Lung (tissue), 12 donors: ENCODE data around the gene ANKFN1. TPM values are rescaled to one million over a fixed set of nuclear protein-coding genes. Genes with fewer than 3 reads are reported as not detected.

Experiments
- ATAC-seq: fragments of 200-7000 bp; cut with Tn5 transposase; one replicate; pipeline ENCODE4 v1.9.1; 2020; ENCODE audit warnings: moderate number of reproducible peaks; ENCODE audit not compliant: insufficient read depth, low FRiP score
- DNase-seq, 3 donors: peaks; one replicate each; pipeline ENCODE4 v3.0.0-alpha.2; 2013 to 2017
- H3K27ac ChIP-seq, 2 donors: one replicate each; pipeline ENCODE4 v1.5.1; 2013; ENCODE audit warnings: mild to moderate bottlenecking in 2 of 2, moderate library complexity in 2 of 2, control low read depth in 1 of 2, inconsistent platforms in 1 of 2, low read depth in 1 of 2, low read length in 1 of 2
- H3K27me3 ChIP-seq, 3 donors: one replicate each; pipeline ENCODE4 v1.5.1; 2013; ENCODE audit warnings: low read length in 2 of 3; ENCODE audit not compliant: control insufficient read depth in 3 of 3, insufficient read depth in 3 of 3
- H3K36me3 ChIP-seq, 4 donors: one replicate each; pipeline ENCODE4 v1.5.1; 2013; ENCODE audit warnings: low read length in 4 of 4, mild to moderate bottlenecking in 1 of 4, moderate library complexity in 1 of 4; ENCODE audit not compliant: control insufficient read depth in 4 of 4, insufficient read depth in 4 of 4
- H3K4me1 ChIP-seq, 5 donors: one replicate each; pipeline ENCODE4 v1.5.1; 2013; ENCODE audit warnings: low read length in 5 of 5, mild to moderate bottlenecking in 2 of 5, moderate library complexity in 1 of 5; ENCODE audit not compliant: control insufficient read depth in 5 of 5, insufficient read depth in 5 of 5
- H3K4me3 ChIP-seq: one replicate; pipeline ENCODE4 v1.5.1; 2013; ENCODE audit warnings: mild to moderate bottlenecking, control low read depth, moderate library complexity
- H3K9ac ChIP-seq, 2 donors: one replicate each; pipeline ENCODE4 v1.5.1; 2013; ENCODE audit warnings: low read length in 2 of 2, control low read depth in 1 of 2; ENCODE audit not compliant: insufficient read depth in 1 of 2
- H3K9me3 ChIP-seq, 4 donors: one replicate each; pipeline ENCODE4 v1.5.1; 2013; ENCODE audit warnings: low read length in 3 of 4, mild to moderate bottlenecking in 1 of 4, moderate library complexity in 1 of 4; ENCODE audit not compliant: control insufficient read depth in 4 of 4, insufficient read depth in 3 of 4
- WGBS, 2 donors: extraction: QIAGEN DNeasy Blood & Tissue Kit; methylation state at CpG; one replicate each; pipeline ENCODE4 v1.1.7; 2013; 5-methylcytosine and 5-hydroxymethylcytosine counted together
- polyA plus RNA-seq, 2 donors: library from polyadenylated mRNA; stranded (reverse); fragments of 200-250 nt; gene quantifications; one replicate each; pipeline ENCODE4 v1.2.1, GENCODE V29; 2013
- total RNA-seq, 2 donors: library from RNA; depleted of rRNA in 1 of 2; stranded (reverse); fragments of >200 nt in 1 of 2; gene quantifications; one replicate each; pipeline ENCODE4 v1.2.1, GENCODE V29; 2014 to 2021
- TF ChIP-seq, protein P1 (sequence below): IDR thresholded peaks from 2 replicates; pipeline ENCODE4 v1.5.1; 2012; ENCODE audit warnings: mild to moderate bottlenecking; ENCODE audit errors: control extremely low read depth, extremely low read depth
- donor health status: control.
- donor health status: control.
- donor health status: Bipolar disorder and iron deficiency.
- donor health status: healthy.
- donor health status: DM: yes; HTN: yes; CAD: no.

Gene ANKFN1
- total and polyA plus RNA-seq, 4 donors: 0.39 to 8.5 (median 3.4) TPM

DNA sequence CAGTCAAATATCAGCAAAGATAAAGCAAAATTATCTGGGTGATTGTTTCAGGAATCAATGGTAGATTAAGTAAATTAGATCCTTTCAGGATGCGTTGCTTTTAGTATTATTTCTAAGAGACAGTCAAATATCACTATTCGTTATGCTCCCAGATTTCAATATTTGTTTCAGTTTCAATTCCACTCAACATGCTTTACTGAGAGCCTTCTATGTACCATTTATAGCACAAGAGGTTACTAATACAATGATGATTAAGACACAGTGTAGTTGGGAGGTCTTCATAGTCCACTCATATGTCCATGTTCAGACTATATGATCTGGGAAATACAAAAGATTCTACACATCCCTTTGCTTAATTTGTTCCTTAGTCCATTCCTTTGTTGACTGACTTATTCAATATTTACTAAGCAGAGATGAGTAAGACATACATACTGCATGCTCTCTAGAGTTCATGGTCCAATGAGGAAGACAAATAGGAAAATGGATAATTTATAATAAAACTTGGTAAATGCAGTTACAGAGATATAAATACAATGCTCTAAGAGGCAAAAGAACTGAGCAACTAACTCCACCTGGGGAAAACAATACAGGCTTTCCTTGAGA, 352.0 kb downstream of the ANKFN1 start:
- no peaks in the 10 kb centered on the region for H3K36me3 ChIP-seq
- no peak overlapping the region for H3K27ac ChIP-seq
- H3K9ac ChIP-seq: no peak overlapping the region
- WGBS, 2 donors: 83 to 95% methylated on average over 2 of the region's 2 CpGs
- no peaks in the 10 kb centered on the region for H3K9me3 ChIP-seq
- no peaks in the 10 kb centered on the region for H3K27me3 ChIP-seq
- TF ChIP-seq, protein P1, sequence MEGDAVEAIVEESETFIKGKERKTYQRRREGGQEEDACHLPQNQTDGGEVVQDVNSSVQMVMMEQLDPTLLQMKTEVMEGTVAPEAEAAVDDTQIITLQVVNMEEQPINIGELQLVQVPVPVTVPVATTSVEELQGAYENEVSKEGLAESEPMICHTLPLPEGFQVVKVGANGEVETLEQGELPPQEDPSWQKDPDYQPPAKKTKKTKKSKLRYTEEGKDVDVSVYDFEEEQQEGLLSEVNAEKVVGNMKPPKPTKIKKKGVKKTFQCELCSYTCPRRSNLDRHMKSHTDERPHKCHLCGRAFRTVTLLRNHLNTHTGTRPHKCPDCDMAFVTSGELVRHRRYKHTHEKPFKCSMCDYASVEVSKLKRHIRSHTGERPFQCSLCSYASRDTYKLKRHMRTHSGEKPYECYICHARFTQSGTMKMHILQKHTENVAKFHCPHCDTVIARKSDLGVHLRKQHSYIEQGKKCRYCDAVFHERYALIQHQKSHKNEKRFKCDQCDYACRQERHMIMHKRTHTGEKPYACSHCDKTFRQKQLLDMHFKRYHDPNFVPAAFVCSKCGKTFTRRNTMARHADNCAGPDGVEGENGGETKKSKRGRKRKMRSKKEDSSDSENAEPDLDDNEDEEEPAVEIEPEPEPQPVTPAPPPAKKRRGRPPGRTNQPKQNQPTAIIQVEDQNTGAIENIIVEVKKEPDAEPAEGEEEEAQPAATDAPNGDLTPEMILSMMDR: no peak
- DNase-seq (no peak), ATAC-seq (no peak)
- peaks cover 0 to 7% (median 0%) of the 10 kb centered on the region in 5 donors for H3K4me1 ChIP-seq
- no peak overlapping the region for H3K4me3 ChIP-seq

DNA sequence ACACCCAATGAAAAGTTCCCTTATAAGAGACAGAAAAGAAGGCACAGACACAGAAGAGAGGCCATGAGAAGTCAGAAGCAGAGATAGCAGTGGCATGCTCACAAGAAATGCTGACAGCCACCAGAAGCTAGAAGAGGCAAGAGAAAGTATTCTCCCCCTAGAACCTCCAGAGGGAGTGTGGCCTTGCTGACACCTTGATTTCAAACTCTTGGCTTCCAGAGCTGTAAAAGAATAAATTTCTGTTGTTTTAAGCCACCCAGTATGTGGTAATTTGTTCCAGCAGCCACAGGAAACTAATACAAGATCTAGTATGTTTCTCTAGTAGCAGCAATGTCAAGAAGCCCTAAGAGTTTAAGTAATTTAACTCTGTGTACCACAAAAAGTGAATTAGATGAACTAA, 353.1 kb downstream of the ANKFN1 start:
- H3K27me3 ChIP-seq: no peaks in the 10 kb centered on the region
- ATAC-seq (no peak), DNase-seq (no peak)
- TF ChIP-seq, protein P1: no peak
- H3K36me3 ChIP-seq: no peaks in the 10 kb centered on the region
- H3K27ac ChIP-seq: no peak overlapping the region
- no peak overlapping the region for H3K9ac ChIP-seq
- no peaks in the 10 kb centered on the region for H3K4me1 ChIP-seq
- H3K9me3 ChIP-seq: no peaks in the 10 kb centered on the region
- H3K4me3 ChIP-seq: no peak overlapping the region

DNA sequence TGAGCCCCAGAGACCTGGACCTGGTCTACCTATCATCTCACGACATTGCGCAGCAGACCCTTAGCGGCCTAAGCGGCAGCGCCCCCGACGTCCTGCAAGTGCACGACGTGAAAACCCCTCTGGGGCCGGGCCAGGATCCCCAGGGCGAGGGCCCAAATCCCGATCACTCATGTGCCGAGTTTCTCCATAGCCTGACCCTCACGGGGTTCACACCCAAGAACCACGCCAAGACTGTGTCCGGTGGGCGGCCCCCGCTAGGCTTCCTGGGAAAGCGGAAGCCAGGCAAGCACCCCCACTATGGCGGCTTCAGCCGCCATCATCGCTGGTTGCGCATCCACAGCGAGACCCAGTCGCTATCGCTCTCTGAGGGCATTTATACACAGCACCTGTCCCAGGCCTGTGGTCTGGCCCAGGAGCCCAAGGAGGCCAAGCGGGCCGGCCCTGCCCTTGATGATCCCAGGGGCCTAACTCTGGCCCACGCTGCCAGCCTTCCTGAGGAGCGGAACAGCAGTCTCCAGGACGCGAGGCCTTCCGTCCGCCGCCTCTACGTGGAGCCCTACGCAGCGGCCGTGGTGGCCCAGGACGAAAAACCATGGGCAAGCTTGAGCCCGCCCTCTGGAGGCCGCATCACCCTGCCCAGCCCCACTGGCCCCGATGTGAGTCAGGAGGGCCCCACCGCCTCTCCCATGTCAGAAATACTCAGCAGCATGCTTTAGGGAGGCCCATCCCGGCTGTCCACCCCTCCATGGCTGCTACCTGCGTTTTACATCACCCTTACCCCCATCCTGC, 357.5 kb downstream of the ANKFN1 start:
- Histone ChIP-seq H3K4me1 (no peaks in the 10 kb centered on the region), H3K9ac (no peak overlapping the region), H3K27ac (no peak overlapping the region), H3K36me3 (no peaks in the 10 kb centered on the region), H3K27me3 (no peaks in the 10 kb centered on the region), H3K9me3 (no peaks in the 10 kb centered on the region), H3K4me3 (no peak overlapping the region)
- 97% methylated on average over 46 of the region's 46 CpGs for WGBS, 2 donors
- DNase-seq: no peak
- no peak for ATAC-seq
- TF ChIP-seq, protein P1: no peak
